Osteoblast (primary cell): ENCODE results near the gene CRABP2. TPM values are rescaled to one million over a fixed set of nuclear protein-coding genes. Genes with fewer than 3 reads are reported as not detected.

Source experiments
- DNase-seq: peaks from one replicate; pipeline ENCODE4 v3.0.0; 2011; ENCODE audit warnings: low spot score, mixed read lengths; ENCODE audit not compliant: insufficient read length; ENCODE audit errors: missing footprints
- H2AFZ ChIP-seq: 2 replicates; pipeline ENCODE4 v1.6.0; 2011; ENCODE audit warnings: mild to moderate bottlenecking, low read length
- H3K27ac ChIP-seq: 2 replicates; pipeline ENCODE4 v1.5.1; 2011; ENCODE audit warnings: mild to moderate bottlenecking, low read depth, low read length, moderate library complexity
- H3K27me3 ChIP-seq: 2 replicates; pipeline ENCODE4 v1.6.0; 2012; ENCODE audit warnings: mild to moderate bottlenecking, control low read depth, inconsistent platforms, low read length, moderate library complexity; ENCODE audit not compliant: insufficient read depth
- H3K36me3 ChIP-seq: 2 replicates; pipeline ENCODE4 v1.5.1; 2011; ENCODE audit warnings: mild to moderate bottlenecking, low read length, control low read depth, moderate library complexity; ENCODE audit not compliant: insufficient read depth
- H3K4me1 ChIP-seq: 2 replicates; pipeline ENCODE4 v1.5.1; 2011; ENCODE audit warnings: mild to moderate bottlenecking, low read length, control low read depth, moderate library complexity; ENCODE audit not compliant: insufficient read depth
- H3K4me2 ChIP-seq: 2 replicates; pipeline ENCODE4 v1.6.0; 2011; ENCODE audit warnings: mild to moderate bottlenecking, low read length; ENCODE audit not compliant: insufficient read depth
- H3K4me3 ChIP-seq: fragments of 200-600 bp; sonication (generic); 3 replicates; pipeline ENCODE4 v1.5.1; 2012; ENCODE audit warnings: mild to moderate bottlenecking, low read length, inconsistent platforms; ENCODE audit not compliant: insufficient read depth
- H3K79me2 ChIP-seq: 2 replicates; pipeline ENCODE4 v1.6.0; 2012; ENCODE audit warnings: mild to moderate bottlenecking, low read length, control low read depth, inconsistent platforms; ENCODE audit not compliant: insufficient read depth
- H3K9me3 ChIP-seq: 2 replicates; pipeline ENCODE4 v1.5.1; 2011; ENCODE audit warnings: low read depth, low read length, control low read depth
- H4K20me1 ChIP-seq: 2 replicates; pipeline ENCODE4 v1.6.0; 2012; ENCODE audit warnings: mild to moderate bottlenecking, low read length, control low read depth; ENCODE audit not compliant: insufficient read depth
- total RNA-seq: library from RNA; depleted of rRNA; stranded (reverse); fragments of >200 nt; gene quantifications from 2 replicates; pipeline ENCODE4 v1.2.3, GENCODE V29; 2012
- TF ChIP-seq, protein P1 (sequence below): IDR thresholded peaks from 2 replicates; pipeline ENCODE4 v1.5.1; 2011; ENCODE audit warnings: mild to moderate bottlenecking, low read depth, low read length, moderate library complexity; ENCODE audit errors: extremely low read depth

CRABP2 gene
- total RNA-seq, 1 donor = 16.6 TPM

- Histone ChIP-seq H3K4me2 (peak overlapping the region; percentile 93), H3K4me3 (peak overlapping the region; percentile 73), H3K27me3 (no peaks in the 10 kb centered on the region), H2AFZ (peak overlapping the region; percentile 28), H3K79me2 (peaks cover 79% of the 10 kb centered on the region), H3K9me3 (no peaks in the 10 kb centered on the region), H3K27ac (peak overlapping the region; percentile 100), H4K20me1 (no peaks in the 10 kb centered on the region), H3K4me1 (peaks cover 48% of the 10 kb centered on the region), H3K36me3 (peaks cover 43% of the 10 kb centered on the region)
- TF ChIP-seq, protein P1, sequence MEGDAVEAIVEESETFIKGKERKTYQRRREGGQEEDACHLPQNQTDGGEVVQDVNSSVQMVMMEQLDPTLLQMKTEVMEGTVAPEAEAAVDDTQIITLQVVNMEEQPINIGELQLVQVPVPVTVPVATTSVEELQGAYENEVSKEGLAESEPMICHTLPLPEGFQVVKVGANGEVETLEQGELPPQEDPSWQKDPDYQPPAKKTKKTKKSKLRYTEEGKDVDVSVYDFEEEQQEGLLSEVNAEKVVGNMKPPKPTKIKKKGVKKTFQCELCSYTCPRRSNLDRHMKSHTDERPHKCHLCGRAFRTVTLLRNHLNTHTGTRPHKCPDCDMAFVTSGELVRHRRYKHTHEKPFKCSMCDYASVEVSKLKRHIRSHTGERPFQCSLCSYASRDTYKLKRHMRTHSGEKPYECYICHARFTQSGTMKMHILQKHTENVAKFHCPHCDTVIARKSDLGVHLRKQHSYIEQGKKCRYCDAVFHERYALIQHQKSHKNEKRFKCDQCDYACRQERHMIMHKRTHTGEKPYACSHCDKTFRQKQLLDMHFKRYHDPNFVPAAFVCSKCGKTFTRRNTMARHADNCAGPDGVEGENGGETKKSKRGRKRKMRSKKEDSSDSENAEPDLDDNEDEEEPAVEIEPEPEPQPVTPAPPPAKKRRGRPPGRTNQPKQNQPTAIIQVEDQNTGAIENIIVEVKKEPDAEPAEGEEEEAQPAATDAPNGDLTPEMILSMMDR = no peak
- no peak for DNase-seq
These were observed 41.0 kb upstream of the CRABP2 start for GRCh38 chr1:156746406-156746727.

DNA sequence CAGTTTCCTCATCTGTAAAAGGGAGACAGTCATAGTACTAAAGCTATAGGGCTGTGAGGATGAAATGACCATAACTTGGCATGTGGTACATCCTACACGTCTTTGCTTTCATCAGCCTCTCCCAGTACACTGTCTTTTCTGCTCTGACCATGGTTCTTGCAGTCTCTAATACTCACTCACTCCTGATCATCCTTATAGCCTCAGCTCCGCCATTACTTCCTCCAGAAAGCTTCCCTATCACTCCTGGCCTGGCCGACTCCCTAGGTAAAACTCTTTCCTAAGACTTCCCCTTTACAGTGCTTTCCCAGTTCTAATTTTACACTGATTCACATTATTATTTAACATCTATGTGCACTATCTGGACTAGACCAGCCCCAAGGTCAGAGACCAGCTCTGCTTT lies 40.5 kb upstream of the CRABP2 start:
- TF ChIP-seq, protein P1 = no peak
- H3K79me2 ChIP-seq = peaks cover 75% of the 10 kb centered on the region
- peaks cover 44% of the 10 kb centered on the region for H3K36me3 ChIP-seq
- peaks cover 50% of the 10 kb centered on the region for H3K4me1 ChIP-seq
- DNase-seq = no peak
- no peaks in the 10 kb centered on the region for H3K9me3 ChIP-seq
- H3K4me3 ChIP-seq = peak overlapping the region; percentile 73
- H3K27me3 ChIP-seq = no peaks in the 10 kb centered on the region
- H4K20me1 ChIP-seq = no peaks in the 10 kb centered on the region
- H3K27ac ChIP-seq = peak overlapping the region; percentile 100
- H3K4me2 ChIP-seq = peak overlapping the region; percentile 93
- H2AFZ ChIP-seq = no peak overlapping the region

DNA sequence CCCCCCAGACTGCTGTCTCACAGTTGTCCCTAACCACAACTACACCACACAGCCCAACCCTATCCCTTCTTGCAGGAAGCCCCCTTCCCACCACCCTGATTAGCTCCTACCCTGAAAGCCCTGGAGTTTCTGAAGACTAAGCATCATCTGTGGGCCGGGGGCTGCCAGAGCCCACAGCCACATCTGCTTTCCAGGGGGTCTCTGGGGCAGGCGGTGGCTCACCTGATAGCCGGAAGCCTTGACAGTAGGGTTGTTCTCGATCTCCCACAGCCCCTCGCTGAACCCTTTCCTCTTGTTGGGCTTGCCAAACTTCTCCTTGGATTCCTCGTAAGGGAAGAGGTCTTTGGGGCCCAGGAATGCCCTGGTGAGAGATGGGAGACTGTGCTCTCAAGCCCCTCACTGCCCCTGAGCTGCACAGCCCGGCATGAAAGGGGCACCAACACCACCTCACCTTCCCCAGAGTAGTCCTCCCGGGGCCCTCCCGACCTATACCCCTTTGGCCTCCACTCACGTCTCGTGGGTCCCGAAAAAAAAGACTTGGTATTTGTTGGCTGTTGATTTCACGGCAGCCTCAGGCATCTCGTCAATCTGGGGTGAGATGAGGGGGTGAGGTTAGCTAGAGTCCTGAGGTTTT lies 39.5 kb upstream of the CRABP2 start:
- Histone ChIP-seq H2AFZ (no peak overlapping the region), H3K27me3 (no peaks in the 10 kb centered on the region), H3K36me3 (peaks cover 44% of the 10 kb centered on the region), H3K27ac (peak overlapping the region; percentile 100), H3K79me2 (peaks cover 74% of the 10 kb centered on the region), H3K4me2 (no peak overlapping the region), H3K4me1 (peaks cover 53% of the 10 kb centered on the region), H3K9me3 (no peaks in the 10 kb centered on the region), H4K20me1 (no peaks in the 10 kb centered on the region), H3K4me3 (no peak overlapping the region)
- DNase-seq = no peak
- TF ChIP-seq, protein P1 = no peak

GRCh38 chr1:156744344-156744743 lies 39.0 kb upstream of the CRABP2 start:
- TF ChIP-seq, protein P1 = no peak
- Histone ChIP-seq H3K4me3 (no peak overlapping the region), H3K9me3 (no peaks in the 10 kb centered on the region), H3K36me3 (peaks cover 45% of the 10 kb centered on the region), H3K4me1 (peaks cover 48% of the 10 kb centered on the region), H2AFZ (no peak overlapping the region), H3K27ac (peak overlapping the region; percentile 100), H4K20me1 (no peaks in the 10 kb centered on the region), H3K27me3 (no peaks in the 10 kb centered on the region), H3K79me2 (peaks cover 74% of the 10 kb centered on the region), H3K4me2 (no peak overlapping the region)
- DNase-seq = no peak
